Kidney tubule cell (primary cell): ENCODE results near the gene ARHGEF19.
A peak's percentile ranks its signal among the peaks of the same experiment; 100 is the strongest.
"Not testable (repeated sequence)": the region's sequence is repeated elsewhere in the genome, so short reads cannot be mapped to it uniquely, and the experiment has no call there.

Experiments
- DNase-seq: peaks from one replicate; pipeline ENCODE4 v3.0.0-alpha.2; 2018; ENCODE audit warnings: low spot score

ARHGEF19 gene

DNA sequence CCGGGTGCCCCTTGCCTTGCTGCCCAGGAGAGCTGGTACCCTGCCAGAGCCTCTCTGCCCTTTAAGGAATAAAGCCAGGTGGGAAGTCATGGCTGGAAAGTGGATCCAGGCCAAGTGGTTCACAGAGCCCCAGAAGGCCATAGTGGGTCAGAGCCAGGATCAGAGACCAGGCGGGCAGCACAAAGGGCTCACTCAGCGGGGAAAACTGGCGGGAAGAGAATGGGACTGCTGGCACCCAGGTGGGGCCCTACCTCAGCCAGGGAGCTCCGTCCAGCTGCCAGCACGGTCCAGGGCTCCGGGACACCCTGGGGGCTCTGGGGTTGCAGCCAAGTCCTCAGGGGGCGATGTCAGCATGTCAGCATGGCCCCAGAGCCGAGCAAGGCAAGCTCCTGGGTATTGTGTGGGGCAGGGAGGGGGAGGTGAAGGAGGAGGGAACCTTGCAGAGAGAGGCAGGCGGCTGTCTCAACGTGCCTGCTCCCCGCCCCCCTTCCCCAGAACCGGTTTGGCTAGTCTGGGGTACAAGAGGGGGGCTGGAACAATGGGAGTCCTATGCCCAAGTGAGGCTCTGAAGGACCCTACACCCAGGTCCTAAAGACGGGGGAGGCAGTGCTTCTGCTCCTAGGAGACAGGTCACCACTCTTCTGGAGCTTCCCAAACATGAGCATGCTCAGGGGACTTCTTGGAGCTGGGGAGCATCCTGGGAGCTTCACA is at the start of gene ARHGEF19:
Gene ARHGEF19, minus strand, starts transcription at position 402 of the 711 bp plus-strand sequence. CDS start 3,598 bp downstream, outside the sequence.
- no peak for DNase-seq

- no peak for DNase-seq
Measured at GRCh38 chr1:16262067-16262466, 49.6 kb upstream of the ARHGEF19 start.

DNA sequence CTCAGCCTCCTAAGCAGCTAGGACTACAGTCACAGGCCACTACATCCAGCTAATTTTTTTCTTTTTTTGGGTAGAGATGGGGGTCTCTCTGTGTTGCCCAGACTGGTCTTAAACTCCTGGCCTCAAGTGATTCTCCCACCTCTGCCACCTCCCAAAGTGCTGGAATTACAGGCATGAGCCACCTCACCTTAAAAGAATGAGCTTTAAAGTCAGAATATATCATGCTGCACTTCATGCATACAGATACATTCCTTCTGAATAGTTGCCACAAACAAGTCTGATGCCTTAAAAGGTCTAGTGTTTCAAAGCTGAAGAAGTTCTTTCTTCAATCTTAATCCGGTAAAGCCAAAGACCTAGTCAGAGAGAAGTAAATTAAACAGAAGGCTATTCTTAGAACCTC is 48.4 kb upstream of the ARHGEF19 start:
- DNase-seq, result peak; percentile 79

DNA sequence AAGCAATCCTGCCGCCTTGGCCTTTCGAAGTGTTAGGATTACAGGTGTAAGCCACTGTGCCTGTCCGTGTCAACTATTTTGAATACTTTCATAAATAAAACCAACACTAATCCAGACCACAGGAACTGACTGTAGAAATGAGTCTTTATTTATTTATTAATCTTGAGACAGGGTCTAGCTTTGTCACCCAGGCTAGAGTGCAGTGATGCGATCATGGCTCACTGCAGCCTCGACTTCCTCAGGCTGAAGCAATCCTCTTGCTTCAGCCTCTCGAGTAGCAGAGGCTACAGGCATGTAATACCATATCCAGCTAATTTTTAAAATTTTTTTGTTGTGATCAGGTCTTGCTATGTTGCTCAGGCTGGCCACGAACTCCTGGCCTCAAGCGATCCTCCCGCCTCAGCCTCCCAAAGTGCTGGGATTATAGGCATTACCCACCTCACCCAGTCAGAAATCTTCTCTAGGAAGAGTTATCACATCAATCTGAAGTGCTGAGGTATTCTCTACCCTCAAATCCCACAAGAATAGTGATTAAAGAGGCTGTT is 46.2 kb upstream of the ARHGEF19 start:
- DNase-seq, result peak; percentile 61

GRCh38 chr1:16257968-16258367 is 45.5 kb upstream of the ARHGEF19 start:
- DNase-seq, result no peak

DNA sequence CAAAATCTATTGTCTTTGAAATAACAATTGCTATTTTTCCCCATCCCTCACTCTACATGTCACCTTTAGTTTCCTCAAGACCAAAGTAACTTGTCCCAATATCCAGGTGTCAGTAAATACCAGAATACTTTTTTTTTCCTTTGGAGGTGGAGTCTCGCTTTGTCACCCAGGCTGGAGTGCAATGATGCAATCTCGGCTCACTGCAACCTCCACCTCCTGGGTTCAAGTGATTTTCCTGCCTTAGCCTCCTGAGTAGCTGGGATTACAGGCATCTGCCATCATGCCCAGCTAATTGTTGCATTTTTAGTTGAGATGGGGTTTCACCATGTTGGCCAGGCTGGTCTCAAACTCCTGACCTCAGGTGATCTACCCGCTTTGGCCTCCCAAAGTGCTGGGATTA is 45.1 kb upstream of the ARHGEF19 start:
- not testable (repeated sequence) for DNase-seq

GRCh38 chr1:16256478-16256877 is 44.0 kb upstream of the ARHGEF19 start:
- DNase-seq, result no peak

DNA sequence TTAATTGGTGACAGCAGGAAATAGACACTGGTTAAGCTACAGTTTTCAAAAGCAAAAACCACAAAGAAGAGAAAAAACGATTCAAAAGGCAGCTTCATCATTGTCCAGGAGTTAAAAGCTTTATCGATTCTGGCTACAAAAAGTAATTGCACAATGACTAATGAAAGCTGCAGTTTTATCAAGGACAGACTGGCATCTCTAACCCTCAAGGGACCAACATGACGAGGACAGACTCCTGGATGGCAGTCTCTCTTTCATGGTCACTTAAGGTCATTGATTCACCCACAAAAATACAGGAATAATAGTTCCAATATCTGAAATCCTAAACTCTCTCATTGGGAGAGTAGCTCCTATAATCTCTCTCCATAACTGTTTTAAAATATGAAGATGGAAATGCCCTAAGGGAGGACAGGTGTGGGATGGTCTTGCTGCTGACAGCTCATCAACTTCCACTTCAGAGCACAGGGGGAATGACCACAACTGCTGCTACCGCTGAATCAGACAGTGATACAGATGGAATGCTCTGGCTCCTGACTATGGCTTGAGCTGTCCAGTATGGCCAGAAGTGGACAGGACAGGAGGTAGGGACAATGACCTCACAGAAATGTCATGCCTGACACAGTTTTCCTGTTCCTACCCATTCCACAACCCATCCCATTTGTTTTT is 41.9 kb upstream of the ARHGEF19 start:
- peak; percentile 83 for DNase-seq

DNA sequence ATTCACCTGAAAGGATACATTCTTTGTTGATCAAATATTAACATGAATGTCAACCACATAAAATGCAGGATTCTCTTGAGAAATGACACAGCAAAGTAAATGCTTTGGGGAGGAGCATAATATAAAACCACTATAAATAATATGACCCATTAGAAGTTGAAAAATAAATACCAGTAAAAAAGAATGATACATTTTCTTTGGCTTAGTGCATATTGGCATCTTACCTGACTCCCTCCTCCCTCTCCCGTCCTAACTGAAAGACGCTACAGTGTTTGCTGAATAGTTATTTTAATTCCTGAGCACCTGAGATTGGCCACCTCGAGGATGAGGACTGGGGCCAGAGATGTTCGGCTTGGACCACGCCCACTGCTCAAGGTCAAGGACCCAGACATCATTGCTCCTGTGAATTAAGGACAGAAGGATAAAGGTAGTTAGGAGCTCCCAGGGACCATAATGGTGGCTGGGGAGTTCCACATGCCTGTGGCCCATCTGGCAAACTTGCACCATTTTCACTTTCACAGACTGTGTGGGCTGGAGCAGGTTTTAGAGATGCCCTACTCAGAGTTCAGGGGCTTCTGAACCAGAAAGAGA is 41.0 kb upstream of the ARHGEF19 start:
- DNase-seq, result no peak

DNA sequence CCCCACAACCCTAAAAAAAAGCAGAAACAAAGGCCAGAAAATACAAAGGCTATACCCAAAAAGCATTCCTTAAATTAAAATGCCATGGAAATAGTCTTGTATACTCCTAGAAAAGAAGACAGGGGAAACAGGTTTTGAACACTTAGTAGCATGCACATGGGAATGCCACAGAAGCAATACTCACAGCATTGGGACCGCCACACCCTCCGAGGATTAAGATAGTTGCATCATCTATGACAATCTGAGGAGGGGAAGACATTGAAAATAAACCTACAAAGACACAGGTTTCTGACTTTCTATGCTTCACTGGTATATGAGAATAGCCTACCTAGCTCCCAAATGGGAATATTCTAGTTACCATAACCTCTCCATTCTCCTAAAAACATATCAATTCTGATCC is 40.5 kb upstream of the ARHGEF19 start:
- DNase-seq, result no peak

DNA sequence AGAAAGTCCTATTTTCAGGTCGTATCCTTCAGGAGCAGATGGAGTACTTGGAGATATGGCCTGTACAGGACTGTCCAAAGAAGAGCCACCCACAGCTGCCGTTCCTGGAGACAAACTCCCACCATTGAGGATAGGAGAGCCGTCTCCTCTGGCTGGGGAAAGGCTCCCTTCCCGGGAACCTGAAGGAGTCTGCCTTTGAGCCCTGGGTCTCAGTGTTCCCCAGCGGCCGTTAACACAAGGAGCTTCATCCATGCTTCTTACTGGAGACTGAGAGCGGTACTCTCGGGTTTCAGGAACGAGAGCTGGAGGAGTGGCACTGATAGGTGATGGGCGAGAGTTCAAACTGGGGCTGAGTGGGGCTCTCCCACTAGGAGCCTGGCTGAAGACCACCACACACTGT is 38.9 kb upstream of the ARHGEF19 start:
- no peak for DNase-seq

- DNase-seq, result no peak
Measured at GRCh38 chr1:16250524-16251251, 38.2 kb upstream of the ARHGEF19 start.

GRCh38 chr1:16249596-16250241 is 37.3 kb upstream of the ARHGEF19 start:
- no peak for DNase-seq

- DNase-seq, result peak; percentile 50
Measured at GRCh38 chr1:16248603-16249516, 36.4 kb upstream of the ARHGEF19 start.

- no peak for DNase-seq
Measured at GRCh38 chr1:16248007-16248436, 35.6 kb upstream of the ARHGEF19 start.

DNA sequence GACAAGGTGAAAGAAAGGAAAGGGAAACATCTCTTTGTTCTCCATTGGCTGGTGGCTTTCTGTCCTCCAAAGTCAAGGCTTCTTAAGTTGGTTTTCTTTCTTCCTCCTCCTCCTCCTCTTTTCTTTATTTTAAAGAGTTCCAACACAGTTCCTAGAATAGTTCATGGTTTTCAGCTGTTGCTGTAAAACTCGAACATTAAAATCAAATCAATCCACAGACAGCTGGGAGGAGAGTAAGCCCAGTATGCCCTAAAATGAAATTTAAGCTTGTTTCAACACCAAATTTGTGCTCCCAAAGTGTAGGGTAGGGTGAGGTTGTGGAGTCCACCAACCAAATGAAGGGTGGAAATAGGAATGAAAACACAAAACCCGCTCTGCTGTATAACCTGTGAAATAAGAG is 35.0 kb upstream of the ARHGEF19 start:
- no peak for DNase-seq

DNA sequence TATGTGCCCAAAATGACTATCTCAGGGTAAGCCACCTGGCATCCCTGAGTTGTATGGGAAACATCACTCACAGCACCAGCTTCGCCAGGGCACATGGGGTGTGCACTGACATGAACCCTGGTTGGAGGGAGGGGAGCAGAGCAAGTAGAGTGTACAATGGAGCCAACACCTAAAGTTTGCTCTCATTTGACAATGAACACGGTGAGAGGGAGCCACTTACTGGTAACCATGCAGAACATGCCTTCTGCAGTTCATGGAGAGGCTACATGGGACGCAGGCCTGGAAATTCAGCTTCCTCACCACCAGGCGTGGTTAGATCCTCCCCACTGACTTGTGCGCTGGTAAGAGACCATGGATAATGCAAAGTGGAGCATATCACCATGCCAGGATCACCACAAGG is 34.5 kb upstream of the ARHGEF19 start:
- DNase-seq, result no peak

DNA sequence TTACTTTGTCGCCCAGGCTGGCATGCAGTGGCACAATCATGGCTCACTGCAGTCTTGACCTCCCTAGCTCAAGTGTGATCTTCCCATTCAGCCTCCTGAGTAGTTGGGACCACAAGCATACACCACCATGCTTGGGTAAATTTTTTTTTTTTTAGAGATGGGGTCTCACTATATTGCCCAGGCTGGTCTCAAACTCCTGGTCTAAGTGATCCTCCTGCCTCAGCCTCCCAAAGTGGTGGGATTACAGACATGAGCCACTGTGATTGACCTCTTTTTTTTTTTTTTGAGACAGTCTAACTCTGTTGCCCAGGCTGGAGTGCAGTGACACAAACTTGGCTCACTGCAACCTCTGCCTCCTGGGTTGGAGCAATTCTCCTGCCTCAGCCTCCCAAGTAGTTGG is 33.8 kb upstream of the ARHGEF19 start:
- not testable (repeated sequence) for DNase-seq

DNA sequence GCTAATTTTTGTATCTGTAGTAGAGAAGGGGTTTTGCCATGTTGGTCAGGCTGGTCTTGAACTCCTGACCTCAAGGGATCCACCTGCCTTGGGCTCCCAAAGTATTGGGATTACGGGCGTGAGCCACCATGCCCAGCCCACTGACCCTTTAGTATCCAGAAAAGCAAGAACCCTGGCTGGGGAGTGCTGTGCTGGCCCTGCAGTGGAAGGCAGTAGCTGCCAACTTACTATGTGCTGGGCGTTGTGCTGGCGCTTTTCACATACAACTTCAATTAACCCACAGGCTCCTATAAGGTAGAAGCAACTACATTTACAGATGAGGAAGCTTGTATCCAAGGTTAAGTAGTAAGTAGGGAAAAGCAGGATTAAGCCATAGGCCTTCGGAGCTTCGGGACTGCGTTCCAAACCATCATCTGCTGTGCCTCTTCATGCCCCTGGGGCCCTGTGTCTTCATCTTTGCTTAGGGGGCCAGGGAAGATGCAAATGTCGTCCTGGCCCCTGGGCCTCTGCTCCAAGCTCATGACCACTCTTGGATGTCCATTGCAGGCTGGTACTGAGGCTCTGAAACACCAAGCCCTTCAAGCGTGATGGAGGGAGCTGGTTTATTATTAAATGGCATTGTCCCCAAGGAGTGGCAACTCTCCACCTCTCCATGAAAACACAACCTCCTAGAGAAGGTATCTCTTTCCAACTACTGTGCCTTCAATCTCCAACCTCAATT is 33.2 kb upstream of the ARHGEF19 start:
- DNase-seq, result no peak
